ENCODE data around the gene FOSL1.
A peak's percentile ranks its signal among the peaks of the same experiment; 100 is the strongest.

Gene FOSL1

GRCh38 chr11:65919141-65919572 lies 19.0 kb upstream of the FOSL1 start, which contains the start of gene DRAP1:
DRAP1 (plus strand) TSS chr11:65919426; CDS start chr11:65919502, 76 bp downstream.
- peak; percentile 94 to 97 for DNase-seq

- DNase-seq, result no peak
Observed at GRCh38 chr11:65918211-65919140, 18.3 kb upstream of the FOSL1 start, which contains the start of gene C11orf68. C11orf68 (minus strand) TSS chr11:65919062; CDS start chr11:65919031, 31 bp downstream.

- no peak for DNase-seq
Observed at GRCh38 chr11:65917434-65918210, 17.4 kb upstream of the FOSL1 start.

GRCh38 chr11:65917077-65917433 lies 16.9 kb upstream of the FOSL1 start:
- DNase-seq, result no peak

- no peak for DNase-seq
Observed at GRCh38 chr11:65916391-65916790, 16.2 kb upstream of the FOSL1 start.

GRCh38 chr11:65915821-65916251 lies 15.6 kb upstream of the FOSL1 start:
- peak; percentile 52 to 86 for DNase-seq

- DNase-seq, result no peak
Observed at GRCh38 chr11:65915101-65915820, 15.1 kb upstream of the FOSL1 start.

GRCh38 chr11:65912845-65913244 lies 12.7 kb upstream of the FOSL1 start:
- DNase-seq, result no peak

- no peak for DNase-seq
Observed at GRCh38 chr11:65911682-65912568, 11.7 kb upstream of the FOSL1 start.

- no peak for DNase-seq
Observed at GRCh38 chr11:65907878-65908277, 7.7 kb upstream of the FOSL1 start.

GRCh38 chr11:65906602-65907001 lies 6.4 kb upstream of the FOSL1 start:
- no peak for DNase-seq

GRCh38 chr11:65903715-65904114 lies 3.5 kb upstream of the FOSL1 start:
- DNase-seq, result no peak

GRCh38 chr11:65903068-65903481 lies 2.9 kb upstream of the FOSL1 start:
- no peak for DNase-seq

- DNase-seq, result no peak
Observed at GRCh38 chr11:65900899-65901180, 652 bp upstream of the FOSL1 start.

- peak; percentile 32 to 64 for DNase-seq
Observed at GRCh38 chr11:65899356-65900124, 648 bp downstream of the FOSL1 start.

GRCh38 chr11:65898656-65899355 lies 1.4 kb downstream of the FOSL1 start:
- DNase-seq, result no peak

GRCh38 chr11:65897020-65897471 lies 3.1 kb downstream of the FOSL1 start:
- no peak for DNase-seq

- DNase-seq, result no peak
Observed at GRCh38 chr11:65896034-65896999, 3.9 kb downstream of the FOSL1 start.

GRCh38 chr11:65895482-65895981 lies 4.7 kb downstream of the FOSL1 start:
- no peak for DNase-seq
